Activated CD8-positive, alpha-beta memory T cell treated with anti-CD3 and anti-CD28 coated beads, Interleukin-2, amount 50 U/mL, for 1 hour (primary cell): Measurements from ENCODE around the gene GPR35.

Source experiments
- DNase-seq: peaks from one replicate; pipeline ENCODE4 v3.0.0-alpha.2; 2020; ENCODE audit errors: extremely low read depth

Gene GPR35

GRCh38 chr2:240623531-240624010 is 1.7 kb upstream of the GPR35 start:
- no peak for DNase-seq

- no peak for DNase-seq
These were observed 1.0 kb upstream of the GPR35 start for GRCh38 chr2:240624011-240624949.

GRCh38 chr2:240626531-240627300 is 1.4 kb downstream of the GPR35 start:
- no peak for DNase-seq

GRCh38 chr2:240627736-240628506 is 2.6 kb downstream of the GPR35 start:
- no peak for DNase-seq

- no peak for DNase-seq
These were observed 3.2 kb downstream of the GPR35 start for GRCh38 chr2:240628507-240628807.

GRCh38 chr2:240628808-240629618 is 3.7 kb downstream of the GPR35 start:
- no peak for DNase-seq

GRCh38 chr2:240629619-240629967 is 4.3 kb downstream of the GPR35 start:
- DNase-seq, result no peak

- no peak for DNase-seq
These were observed 4.9 kb downstream of the GPR35 start for GRCh38 chr2:240629968-240630770.

GRCh38 chr2:240630771-240631547 is 5.7 kb downstream of the GPR35 start:
- no peak for DNase-seq

- no peak for DNase-seq
These were observed 6.4 kb downstream of the GPR35 start for GRCh38 chr2:240631548-240632305.

GRCh38 chr2:240632306-240632721 is 7.0 kb downstream of the GPR35 start:
- DNase-seq, result no peak

- no peak for DNase-seq
These were observed 10.1 kb downstream of the GPR35 start for GRCh38 chr2:240635121-240635997.

GRCh38 chr2:240635998-240636547 is 10.8 kb downstream of the GPR35 start:
- no peak for DNase-seq

- DNase-seq, result no peak
These were observed 11.4 kb downstream of the GPR35 start for GRCh38 chr2:240636563-240637115.

- no peak for DNase-seq
These were observed 12.0 kb downstream of the GPR35 start for GRCh38 chr2:240637116-240637900.

- no peak for DNase-seq
These were observed 12.6 kb downstream of the GPR35 start for GRCh38 chr2:240637901-240638345.
